Rectal smooth muscle tissue (tissue), 1 donor: ENCODE data around the gene DHRS2.

Experiments
- H3K27ac ChIP-seq: one replicate; pipeline ENCODE4 v1.7.0; 2013; ENCODE audit warnings: low read depth, low read length, inconsistent platforms
- H3K27me3 ChIP-seq: one replicate; pipeline ENCODE4 v1.7.0; 2013; ENCODE audit warnings: low read length; ENCODE audit not compliant: control insufficient read depth, insufficient read depth
- H3K36me3 ChIP-seq: one replicate; pipeline ENCODE4 v1.7.0; 2013; ENCODE audit warnings: low read length; ENCODE audit not compliant: control insufficient read depth, insufficient read depth
- H3K4me1 ChIP-seq: one replicate; pipeline ENCODE4 v1.7.0; 2013; ENCODE audit warnings: low read length; ENCODE audit not compliant: control insufficient read depth, insufficient read depth
- H3K4me3 ChIP-seq: one replicate; pipeline ENCODE4 v1.7.0; 2013; ENCODE audit warnings: low read length
- H3K9ac ChIP-seq: one replicate; pipeline ENCODE4 v1.7.0; 2013; ENCODE audit warnings: low read length

DHRS2 gene

DNA sequence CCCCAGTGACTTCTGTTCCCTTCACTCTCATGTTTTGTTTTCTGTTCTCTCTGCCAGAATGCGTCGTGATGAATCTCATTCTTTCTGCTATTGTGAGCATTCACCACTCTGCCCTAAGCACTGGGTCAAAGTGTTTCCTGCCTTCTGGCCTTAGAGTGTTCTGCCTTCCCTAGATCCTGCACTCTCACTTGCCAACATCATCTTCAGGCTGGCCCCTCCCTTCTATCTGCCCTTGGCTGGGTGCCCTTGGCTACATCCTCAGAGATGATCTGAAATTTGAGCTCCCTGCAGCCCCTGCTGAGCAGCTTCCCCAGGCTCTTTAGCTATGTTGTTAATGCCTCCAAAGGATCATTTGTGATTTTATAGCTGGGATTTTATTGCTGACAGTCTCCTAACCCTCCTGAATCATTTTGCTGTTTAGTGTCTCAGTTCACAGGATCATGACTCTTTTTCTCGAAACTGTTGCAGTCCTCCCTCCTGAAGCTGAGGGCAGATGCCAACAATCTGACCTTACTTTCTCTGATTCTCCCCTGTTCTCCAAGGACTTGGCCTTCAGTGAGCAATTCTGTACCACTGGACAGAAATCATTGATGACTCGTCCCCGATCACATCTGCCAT, 4.5 kb downstream of the DHRS2 start:
- Histone ChIP-seq H3K27ac (no peak overlapping the region), H3K36me3 (no peaks in the 10 kb centered on the region), H3K4me3 (no peak overlapping the region)

DNA sequence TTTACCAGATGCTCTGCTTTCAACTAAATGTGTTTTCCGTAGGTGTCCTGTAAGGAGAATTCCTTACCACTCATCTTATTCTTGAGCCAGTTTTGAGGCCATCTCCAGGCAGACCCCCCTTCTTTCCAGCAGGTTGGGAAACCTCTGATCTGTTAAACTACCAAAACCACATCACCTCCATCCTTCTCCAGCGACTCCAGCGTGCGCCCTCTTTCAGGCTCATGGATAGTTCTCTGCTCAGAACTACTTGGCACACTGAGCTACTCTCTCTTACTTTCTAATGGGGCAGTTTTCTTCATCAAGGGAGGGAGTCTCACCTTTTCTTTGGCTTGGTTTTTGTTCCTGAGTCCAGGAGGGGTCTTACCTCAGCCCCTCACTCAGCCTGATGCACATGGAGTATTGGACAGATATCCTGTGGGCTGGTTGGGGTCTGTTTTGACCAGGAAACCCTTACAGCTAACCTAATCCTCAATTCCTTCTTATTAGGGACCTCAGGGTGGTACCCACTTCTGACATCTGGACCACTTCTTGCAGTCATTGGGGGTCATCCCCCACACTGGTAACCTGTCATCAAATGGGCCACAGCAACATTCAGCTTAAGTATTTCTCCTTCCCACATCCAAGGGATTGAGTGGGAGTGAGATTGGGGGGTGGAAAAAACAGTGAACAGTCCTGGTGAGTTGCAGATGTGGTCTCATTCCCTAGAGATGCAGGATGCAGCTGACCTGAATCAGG, 5.2 kb downstream of the DHRS2 start:
- H3K36me3 ChIP-seq: no peaks in the 10 kb centered on the region
- no peaks in the 10 kb centered on the region for H3K27me3 ChIP-seq
- H3K4me1 ChIP-seq: peaks cover 5% of the 10 kb centered on the region
- H3K27ac ChIP-seq: no peak overlapping the region
- H3K9ac ChIP-seq: no peak overlapping the region
- no peak overlapping the region for H3K4me3 ChIP-seq

More for the DNA sequence above, 4.5 kb downstream of the DHRS2 start:
- H3K27me3 ChIP-seq: no peaks in the 10 kb centered on the region
- H3K9ac ChIP-seq: no peak overlapping the region
- peaks cover 5% of the 10 kb centered on the region for H3K4me1 ChIP-seq

DNA sequence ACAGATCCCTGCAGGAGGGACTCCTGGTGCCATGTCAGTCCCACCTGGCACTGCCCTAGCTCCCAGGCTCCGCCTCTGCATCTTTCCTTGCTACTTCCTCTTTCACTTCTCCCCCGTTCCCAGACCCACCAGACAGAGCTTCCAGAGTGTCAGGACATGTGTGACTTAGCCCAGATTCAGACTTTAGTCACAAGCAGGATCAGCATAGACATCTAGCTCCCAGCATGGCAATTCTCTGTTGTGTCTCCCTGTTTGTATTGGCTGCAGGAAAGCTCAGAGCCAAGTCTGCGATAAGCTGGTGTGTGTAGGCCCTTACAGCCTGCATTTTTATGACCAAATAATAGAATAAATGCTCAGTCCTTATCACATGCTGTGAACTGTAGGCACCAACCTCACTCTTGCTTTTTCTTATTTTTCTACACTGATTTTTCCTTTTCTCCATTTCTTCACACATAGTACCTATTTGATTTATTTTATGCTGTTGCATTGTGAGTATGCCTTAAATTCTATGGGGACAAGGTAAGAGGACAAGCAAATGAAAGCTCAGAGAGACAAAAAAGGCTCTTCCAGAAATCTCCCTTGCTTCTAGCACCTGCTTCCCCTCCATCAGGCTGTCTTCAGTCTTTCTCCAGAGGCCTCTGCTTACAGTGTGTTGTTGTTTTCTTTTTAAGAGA, 5.9 kb downstream of the DHRS2 start:
- Histone ChIP-seq H3K4me1 (peaks cover 5% of the 10 kb centered on the region), H3K4me3 (no peak overlapping the region), H3K9ac (no peak overlapping the region), H3K27ac (no peak overlapping the region), H3K36me3 (no peaks in the 10 kb centered on the region), H3K27me3 (no peaks in the 10 kb centered on the region)

DNA sequence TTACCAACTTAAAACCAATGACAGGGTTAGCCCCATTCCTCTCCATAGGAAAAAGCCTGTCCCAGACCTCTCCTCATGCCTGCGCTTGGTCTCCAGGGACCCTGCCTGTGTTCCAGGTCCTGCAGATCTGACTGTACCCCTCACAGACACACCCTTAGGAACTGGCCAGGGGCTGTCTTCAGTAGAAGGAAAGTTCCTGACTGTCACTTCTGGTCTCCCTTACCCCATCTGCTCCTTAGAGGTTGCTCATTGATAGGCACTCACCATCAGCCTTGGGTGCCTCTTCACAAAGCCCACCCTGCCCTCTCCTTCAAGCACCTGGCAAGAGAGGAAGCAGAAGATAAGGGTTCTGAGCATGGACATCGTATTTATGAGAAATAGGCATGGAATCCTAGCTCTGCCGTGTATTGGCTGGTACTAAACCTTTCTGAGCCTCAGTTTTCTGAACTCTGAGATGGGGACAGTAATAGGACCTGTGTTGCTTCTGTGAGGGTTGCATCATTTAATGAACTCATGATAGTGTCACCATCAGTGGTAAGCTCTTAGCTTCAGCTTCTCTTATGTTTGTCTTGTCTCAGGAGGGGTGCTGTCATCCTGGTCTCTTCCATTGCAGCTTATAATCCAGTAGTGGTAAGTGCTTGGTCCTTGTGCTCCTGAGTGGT, 7.5 kb downstream of the DHRS2 start:
- H3K36me3 ChIP-seq: no peaks in the 10 kb centered on the region
- H3K4me3 ChIP-seq: no peak overlapping the region
- no peak overlapping the region for H3K9ac ChIP-seq
- H3K27ac ChIP-seq: no peak overlapping the region
- peaks cover 5% of the 10 kb centered on the region for H3K4me1 ChIP-seq
- H3K27me3 ChIP-seq: no peaks in the 10 kb centered on the region

DNA sequence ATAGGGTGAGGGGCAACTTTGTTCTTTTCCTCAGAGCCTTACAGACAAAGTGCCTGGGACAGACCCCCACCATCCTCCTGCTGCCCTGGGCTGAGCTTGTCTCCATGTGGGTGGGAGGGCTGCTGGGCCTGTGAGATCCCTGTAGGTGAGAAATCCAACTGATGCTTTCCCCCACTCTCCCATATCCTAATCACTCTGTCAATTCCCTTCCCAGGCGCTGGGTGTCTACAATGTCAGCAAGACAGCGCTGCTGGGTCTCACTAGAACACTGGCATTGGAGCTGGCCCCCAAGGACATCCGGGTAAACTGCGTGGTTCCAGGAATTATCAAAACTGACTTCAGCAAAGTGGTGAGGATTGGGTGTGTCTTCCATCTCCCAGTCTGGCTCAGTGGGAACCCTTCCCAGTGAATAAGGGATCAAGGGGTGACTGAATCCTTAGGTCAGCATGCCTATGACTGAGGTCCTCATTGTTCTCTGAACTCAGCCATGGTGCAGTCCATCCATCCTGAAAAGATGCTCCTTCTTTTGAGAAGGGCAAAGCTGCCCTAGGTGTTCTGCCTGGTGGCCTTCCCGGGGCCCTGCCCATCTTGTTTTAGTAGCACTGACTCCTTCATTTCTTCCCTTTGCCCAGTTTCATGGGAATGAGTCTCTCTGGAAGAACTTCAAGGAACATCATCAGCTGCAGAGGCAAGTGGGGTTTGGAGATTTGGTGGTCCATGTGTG, 8.2 kb downstream of the DHRS2 start:
- H3K27me3 ChIP-seq: no peaks in the 10 kb centered on the region
- H3K36me3 ChIP-seq: no peaks in the 10 kb centered on the region
- H3K27ac ChIP-seq: no peak overlapping the region
- H3K4me3 ChIP-seq: no peak overlapping the region
- peaks cover 5% of the 10 kb centered on the region for H3K4me1 ChIP-seq
- H3K9ac ChIP-seq: no peak overlapping the region

DNA sequence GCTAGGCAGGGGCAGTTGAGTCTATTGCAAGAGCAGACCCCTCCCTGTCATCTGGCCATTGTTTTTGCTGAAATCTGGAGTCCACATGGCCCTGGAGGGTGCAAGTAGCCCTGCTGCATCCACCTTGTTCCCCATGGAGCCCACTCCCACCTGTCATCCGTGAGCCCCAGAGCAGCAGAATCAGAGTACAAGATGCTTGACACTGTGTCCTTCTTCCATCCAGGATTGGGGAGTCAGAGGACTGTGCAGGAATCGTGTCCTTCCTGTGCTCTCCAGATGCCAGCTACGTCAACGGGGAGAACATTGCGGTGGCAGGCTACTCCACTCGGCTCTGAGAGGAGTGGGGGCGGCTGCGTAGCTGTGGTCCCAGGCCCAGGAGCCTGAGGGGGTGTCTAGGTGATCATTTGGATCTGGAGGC, 8.8 kb downstream of the DHRS2 start:
- Histone ChIP-seq H3K9ac (no peak overlapping the region), H3K4me1 (peaks cover 5% of the 10 kb centered on the region), H3K27me3 (no peaks in the 10 kb centered on the region), H3K36me3 (no peaks in the 10 kb centered on the region), H3K4me3 (no peak overlapping the region), H3K27ac (no peak overlapping the region)

DNA sequence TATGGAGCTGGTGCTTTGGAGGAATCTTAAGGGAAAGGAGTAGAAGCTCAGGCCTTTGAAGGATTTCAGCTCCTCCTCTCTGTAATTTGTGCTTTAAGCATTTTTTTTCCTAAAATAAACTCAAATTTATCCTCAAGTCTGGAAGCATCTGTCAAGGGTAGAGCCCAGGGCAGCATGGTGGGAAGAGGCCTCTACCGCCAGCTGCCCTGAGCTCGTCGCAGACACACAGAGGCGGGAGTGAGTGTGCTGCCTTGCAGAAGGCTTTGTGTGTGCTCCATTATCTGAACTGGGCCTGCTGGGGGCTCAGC, 9.3 kb downstream of the DHRS2 start:
- H3K4me1 ChIP-seq: peaks cover under 1% of the 10 kb centered on the region
- H3K9ac ChIP-seq: no peak overlapping the region
- H3K4me3 ChIP-seq: no peak overlapping the region
- no peaks in the 10 kb centered on the region for H3K27me3 ChIP-seq
- H3K36me3 ChIP-seq: no peaks in the 10 kb centered on the region
- H3K27ac ChIP-seq: no peak overlapping the region

DNA sequence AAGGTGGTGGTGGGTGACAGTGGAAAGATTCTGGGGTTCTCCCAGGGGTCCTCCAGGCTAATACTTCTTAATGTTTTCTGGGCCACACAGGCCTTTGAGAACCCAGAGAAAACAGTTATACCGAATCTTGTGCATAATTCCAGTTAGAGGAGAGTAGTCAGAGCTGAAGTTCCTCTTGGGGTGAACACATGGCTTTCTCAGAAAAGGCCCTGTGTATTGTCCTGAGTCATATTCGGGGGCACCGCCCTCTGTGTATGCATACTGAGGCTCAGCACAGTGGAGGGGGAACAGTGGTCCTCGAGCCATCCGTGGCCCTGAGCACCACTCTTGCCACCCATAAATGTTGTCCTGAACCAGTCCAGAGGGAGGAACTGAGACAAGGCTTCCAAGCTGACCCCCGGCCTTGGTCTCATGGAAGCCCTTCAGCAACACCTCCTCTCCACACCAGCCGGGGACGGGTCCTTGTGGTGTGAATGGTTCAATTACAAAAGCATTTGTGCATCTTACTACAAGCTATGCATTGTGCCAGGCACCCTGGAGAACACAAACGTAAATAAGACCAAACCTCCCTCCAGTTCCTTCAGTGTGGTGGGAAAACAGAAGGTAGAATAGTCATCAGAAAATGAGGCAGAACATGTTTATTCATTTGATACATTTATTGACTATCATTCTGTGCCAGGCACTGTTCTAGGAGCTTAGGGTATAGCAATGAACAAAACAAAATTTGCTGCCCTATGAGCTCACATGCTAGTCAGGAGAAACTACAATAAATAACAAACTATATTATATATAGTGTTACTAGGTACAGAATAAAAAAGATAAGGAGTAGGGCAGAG, 9.9 kb downstream of the DHRS2 start:
- Histone ChIP-seq H3K36me3 (no peaks in the 10 kb centered on the region), H3K4me3 (no peak overlapping the region), H3K4me1 (no peaks in the 10 kb centered on the region), H3K27me3 (no peaks in the 10 kb centered on the region), H3K9ac (no peak overlapping the region), H3K27ac (no peak overlapping the region)

DNA sequence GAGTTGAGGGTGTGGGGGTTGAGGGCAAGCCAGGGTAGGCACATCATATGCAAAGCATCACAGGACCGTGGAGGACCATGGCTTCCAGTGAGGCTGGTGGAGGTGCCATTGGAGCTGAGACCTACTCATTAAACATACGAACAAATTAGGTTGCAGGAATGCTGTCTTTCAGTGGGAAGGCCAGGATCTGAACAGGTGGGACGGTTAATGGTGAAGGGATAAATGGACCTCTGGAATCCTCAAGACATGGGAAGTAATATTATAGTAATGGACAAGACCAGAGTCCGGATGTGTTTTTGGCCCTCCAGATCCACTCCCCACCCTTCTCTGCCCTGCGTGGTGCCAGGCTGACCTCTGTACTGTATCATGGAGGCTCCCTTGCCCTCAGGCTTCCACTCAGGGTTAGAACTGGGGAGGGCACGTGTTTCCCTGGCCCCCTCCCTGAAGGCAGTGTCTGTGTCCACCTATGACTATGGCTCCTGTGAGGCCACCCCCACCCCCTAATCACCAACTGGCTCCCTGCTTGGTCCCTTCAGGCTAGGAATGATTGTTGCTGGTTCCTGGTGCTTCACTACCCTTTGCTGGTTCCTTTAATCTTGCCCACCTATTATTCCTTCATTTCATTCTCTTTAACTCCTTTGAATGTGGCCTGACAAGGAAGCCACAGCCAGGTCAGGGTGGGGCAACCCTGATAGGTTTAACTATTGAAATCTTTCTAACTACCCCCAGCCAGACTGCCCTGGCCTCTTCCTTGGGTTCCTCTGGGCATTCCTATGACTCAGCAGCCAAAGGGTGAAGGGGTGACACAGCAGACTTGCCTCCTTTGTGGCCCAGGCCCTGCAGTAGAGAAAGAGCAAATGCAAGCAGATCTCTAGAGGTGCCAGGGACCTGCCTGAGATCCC, 10.7 kb downstream of the DHRS2 start:
- Histone ChIP-seq H3K4me1 (no peaks in the 10 kb centered on the region), H3K4me3 (no peak overlapping the region), H3K27ac (no peak overlapping the region), H3K27me3 (no peaks in the 10 kb centered on the region), H3K36me3 (no peaks in the 10 kb centered on the region), H3K9ac (no peak overlapping the region)

DNA sequence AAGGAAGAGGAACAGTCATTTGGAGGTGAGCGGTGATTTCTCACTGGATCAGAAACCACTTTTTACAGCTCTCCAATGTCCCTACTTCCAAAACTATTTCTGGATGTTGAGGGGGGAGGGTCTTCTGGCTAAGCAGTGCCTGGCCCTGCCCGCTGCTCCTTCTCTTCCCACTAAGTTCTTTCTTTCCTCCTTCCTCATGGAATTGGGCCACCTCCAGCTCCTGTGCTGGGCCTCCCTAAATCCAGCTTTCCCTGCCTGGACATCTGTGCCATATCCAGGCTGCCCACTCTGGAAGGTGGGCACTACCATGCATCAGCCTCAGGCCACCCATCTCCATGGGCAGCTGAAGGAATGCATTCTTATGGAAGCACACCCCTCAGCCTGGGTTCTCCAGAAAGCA, 11.5 kb downstream of the DHRS2 start:
- no peak overlapping the region for H3K27ac ChIP-seq
- H3K9ac ChIP-seq: no peak overlapping the region
- no peaks in the 10 kb centered on the region for H3K27me3 ChIP-seq
- H3K36me3 ChIP-seq: no peaks in the 10 kb centered on the region
- no peak overlapping the region for H3K4me3 ChIP-seq
- H3K4me1 ChIP-seq: no peaks in the 10 kb centered on the region
